T-helper 2 cell treated with Interferon-gamma antibody and Interleukin-4, amounts not matched to agents 5 μg/mL and 100 μg/mL, for 36 hours (primary cell): ENCODE measurements around the gene POU6F2.

Experiments used
- DNase-seq: peaks from one replicate; pipeline ENCODE4 v3.0.0; 2021; ENCODE audit warnings: low spot score
- H3K27ac Mint-ChIP-seq: one replicate; pipeline ENCODE4 v1.8.0; 2021; ENCODE audit warnings: mild to moderate bottlenecking, mixed read lengths
- H3K27me3 Mint-ChIP-seq: one replicate; pipeline ENCODE4 v1.8.0; 2021; ENCODE audit warnings: low read depth, mixed read lengths
- H3K36me3 Mint-ChIP-seq: one replicate; pipeline ENCODE4 v1.8.0; 2021; ENCODE audit warnings: low read depth, mixed read lengths
- H3K4me1 Mint-ChIP-seq: one replicate; pipeline ENCODE4 v1.8.0; 2021; ENCODE audit warnings: low read depth, mixed read lengths
- H3K4me3 Mint-ChIP-seq: one replicate; pipeline ENCODE4 v1.8.0; 2022; ENCODE audit warnings: mild to moderate bottlenecking, moderate library complexity, mixed read lengths
- H3K9me3 Mint-ChIP-seq: one replicate; pipeline ENCODE4 v1.8.0; 2021; ENCODE audit warnings: mixed read lengths

Gene POU6F2

DNA sequence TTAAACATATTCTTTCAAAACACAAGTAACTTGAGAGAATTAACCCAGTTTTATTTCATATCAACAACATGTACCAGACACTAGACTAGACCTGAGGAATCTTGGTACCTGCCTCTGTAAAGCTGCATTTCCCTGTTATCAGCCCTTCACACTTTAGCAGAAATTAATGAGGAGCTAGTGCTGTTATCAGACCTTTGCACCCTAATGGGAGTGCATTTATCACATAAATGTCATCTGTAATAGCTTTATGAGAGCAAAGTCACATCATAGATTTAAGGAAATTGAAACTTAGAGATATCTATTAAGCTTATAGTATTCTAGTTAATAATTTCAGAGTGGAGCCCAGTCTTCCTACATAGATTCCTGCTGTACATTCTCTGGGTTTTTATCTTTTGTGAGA is 318.1 kb downstream of the POU6F2 start:
- Mint-ChIP-seq H3K4me1 (no peaks in the 10 kb centered on the region), H3K9me3 (no peaks in the 10 kb centered on the region), H3K36me3 (no peaks in the 10 kb centered on the region), H3K4me3 (no peak overlapping the region), H3K27ac (no peak overlapping the region), H3K27me3 (no peaks in the 10 kb centered on the region)
- DNase-seq = no peak

- H3K27ac Mint-ChIP-seq = no peak overlapping the region
- H3K4me1 Mint-ChIP-seq = no peaks in the 10 kb centered on the region
- H3K36me3 Mint-ChIP-seq = no peaks in the 10 kb centered on the region
- no peak for DNase-seq
- H3K4me3 Mint-ChIP-seq = no peak overlapping the region
- no peaks in the 10 kb centered on the region for H3K27me3 Mint-ChIP-seq
- H3K9me3 Mint-ChIP-seq = no peaks in the 10 kb centered on the region
These were observed 322.0 kb downstream of the POU6F2 start for GRCh38 chr7:39299695-39300094.

- H3K4me3 Mint-ChIP-seq = no peak overlapping the region
- H3K27me3 Mint-ChIP-seq = no peaks in the 10 kb centered on the region
- no peaks in the 10 kb centered on the region for H3K9me3 Mint-ChIP-seq
- no peaks in the 10 kb centered on the region for H3K4me1 Mint-ChIP-seq
- no peak for DNase-seq
- no peaks in the 10 kb centered on the region for H3K36me3 Mint-ChIP-seq
- no peak overlapping the region for H3K27ac Mint-ChIP-seq
These were observed 322.6 kb downstream of the POU6F2 start for GRCh38 chr7:39300276-39300675.

GRCh38 chr7:39301543-39301942 is 323.8 kb downstream of the POU6F2 start:
- Mint-ChIP-seq H3K4me3 (no peak overlapping the region), H3K36me3 (no peaks in the 10 kb centered on the region), H3K9me3 (no peaks in the 10 kb centered on the region), H3K27me3 (no peaks in the 10 kb centered on the region), H3K4me1 (no peaks in the 10 kb centered on the region), H3K27ac (no peak overlapping the region)
- DNase-seq = no peak

- Mint-ChIP-seq H3K36me3 (no peaks in the 10 kb centered on the region), H3K9me3 (no peaks in the 10 kb centered on the region)
These were observed 326.5 kb downstream of the POU6F2 start for GRCh38 chr7:39304178-39304577.

DNA sequence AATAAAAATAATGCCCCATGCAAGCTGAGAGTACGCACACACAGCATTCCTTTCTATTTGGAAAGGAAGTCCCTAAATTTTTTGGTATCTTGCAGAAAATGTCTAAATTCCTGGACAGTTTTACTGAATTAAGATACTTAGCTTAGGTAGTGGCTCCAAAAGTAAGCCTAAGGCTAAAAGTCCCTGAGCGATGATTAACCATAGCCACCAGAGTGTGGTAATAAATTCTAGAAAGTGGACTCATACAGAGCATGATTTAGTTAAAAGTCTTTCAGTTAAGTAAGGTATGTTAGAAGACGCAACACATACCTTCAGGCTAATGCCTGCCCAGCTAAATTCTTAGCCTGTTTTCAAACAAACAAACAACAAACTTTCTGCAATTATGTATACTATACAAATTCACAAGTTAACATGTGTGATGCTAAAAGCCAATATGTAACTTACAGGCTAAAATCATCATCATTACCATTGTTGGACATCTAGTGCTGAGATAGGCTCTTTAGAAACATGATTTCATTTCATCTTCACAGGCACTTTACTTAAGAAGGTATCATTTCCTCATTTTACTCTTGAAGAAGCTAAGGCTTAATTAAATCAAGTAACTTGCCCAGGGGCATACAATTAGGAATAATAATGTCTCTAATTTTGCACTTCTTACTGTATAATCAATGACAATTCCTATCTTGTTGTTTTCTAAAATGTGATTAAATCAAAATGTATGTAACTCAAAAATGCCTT is 327.1 kb downstream of the POU6F2 start:
- Mint-ChIP-seq H3K36me3 (no peaks in the 10 kb centered on the region), H3K9me3 (no peaks in the 10 kb centered on the region), H3K4me3 (no peak overlapping the region), H3K27ac (no peak overlapping the region), H3K4me1 (no peaks in the 10 kb centered on the region), H3K27me3 (no peaks in the 10 kb centered on the region)
- DNase-seq = no peak

More at GRCh38 chr7:39304178-39304577, 326.5 kb downstream of the POU6F2 start:
- DNase-seq = no peak
- H3K27ac Mint-ChIP-seq = no peak overlapping the region
- no peaks in the 10 kb centered on the region for H3K4me1 Mint-ChIP-seq
- H3K4me3 Mint-ChIP-seq = no peak overlapping the region
- H3K27me3 Mint-ChIP-seq = no peaks in the 10 kb centered on the region

DNA sequence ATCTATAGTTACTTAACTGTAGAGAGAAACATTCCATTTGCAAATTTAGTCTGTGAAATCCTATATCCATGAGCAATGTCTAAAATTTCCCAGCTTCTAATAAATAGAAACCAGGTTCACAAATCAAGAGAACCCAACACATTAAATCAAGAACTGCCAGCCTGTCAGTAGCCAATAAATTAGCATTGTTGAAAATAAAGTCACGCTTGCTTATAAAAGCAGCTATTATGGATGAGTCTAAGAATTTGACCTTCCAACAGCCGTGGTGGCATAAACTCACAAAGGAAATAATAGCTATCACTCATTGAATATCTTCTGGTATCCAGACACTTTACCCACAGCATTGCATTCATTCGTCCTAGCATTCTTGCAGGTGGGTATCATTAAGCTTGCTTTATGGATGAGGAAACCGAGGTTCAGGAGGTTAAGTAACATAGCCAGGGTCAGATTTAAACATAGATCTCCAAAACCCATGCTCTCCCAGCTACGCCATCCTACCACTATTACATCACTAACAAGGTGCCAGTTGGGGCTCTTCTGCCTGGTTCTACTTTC is 328.4 kb downstream of the POU6F2 start:
- Mint-ChIP-seq H3K27ac (no peak overlapping the region), H3K4me1 (no peaks in the 10 kb centered on the region), H3K9me3 (no peaks in the 10 kb centered on the region), H3K27me3 (no peaks in the 10 kb centered on the region), H3K36me3 (no peaks in the 10 kb centered on the region), H3K4me3 (no peak overlapping the region)
- DNase-seq = no peak

DNA sequence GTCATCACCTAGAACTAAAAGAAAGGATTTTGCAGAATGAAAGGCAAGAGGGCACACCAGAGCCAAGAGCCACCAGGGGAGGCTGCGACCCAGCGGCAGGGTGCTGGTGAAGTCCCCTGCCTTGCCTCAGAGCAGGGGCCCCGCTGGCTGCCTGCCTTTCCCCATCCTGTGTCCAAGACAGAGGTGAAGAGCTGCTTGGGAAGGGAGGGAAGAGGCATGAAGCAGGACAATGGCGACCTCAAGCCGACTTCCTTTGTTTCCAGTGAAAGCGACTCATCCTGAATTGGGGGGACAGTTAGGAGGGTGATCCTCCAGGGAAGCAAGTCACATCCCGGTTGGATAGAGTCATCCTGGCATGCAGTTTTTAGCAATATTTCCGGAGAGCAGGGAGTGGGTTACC is 333.0 kb downstream of the POU6F2 start:
- Mint-ChIP-seq H3K36me3 (no peaks in the 10 kb centered on the region), H3K9me3 (no peaks in the 10 kb centered on the region), H3K27ac (no peak overlapping the region), H3K4me1 (no peaks in the 10 kb centered on the region), H3K27me3 (no peaks in the 10 kb centered on the region), H3K4me3 (no peak overlapping the region)
- DNase-seq = no peak

GRCh38 chr7:39312254-39312989 is 334.7 kb downstream of the POU6F2 start:
- Mint-ChIP-seq H3K27ac (no peak overlapping the region), H3K27me3 (no peaks in the 10 kb centered on the region), H3K4me1 (no peaks in the 10 kb centered on the region), H3K36me3 (no peaks in the 10 kb centered on the region), H3K9me3 (no peaks in the 10 kb centered on the region), H3K4me3 (no peak overlapping the region)
- no peak for DNase-seq

DNA sequence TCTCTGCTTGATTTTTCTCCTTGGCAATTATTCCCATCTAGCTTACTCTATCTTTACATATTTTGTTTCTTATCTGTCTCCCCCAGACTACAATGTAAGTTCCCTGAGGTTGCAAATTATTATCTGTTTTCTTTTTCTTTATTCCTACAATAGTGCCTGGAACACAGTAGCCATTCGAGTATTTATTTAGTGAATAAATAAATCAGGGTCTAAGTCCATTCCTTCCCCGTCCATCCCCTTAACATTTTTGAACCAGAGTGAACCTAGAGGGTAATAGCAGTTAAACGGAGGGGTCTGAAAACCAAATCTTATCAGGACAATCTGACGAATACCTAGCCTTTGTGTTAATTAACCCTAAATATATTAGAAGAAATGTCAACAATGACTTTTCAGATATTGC is 335.7 kb downstream of the POU6F2 start:
- H3K9me3 Mint-ChIP-seq = no peaks in the 10 kb centered on the region
- H3K4me3 Mint-ChIP-seq = no peak overlapping the region
- no peaks in the 10 kb centered on the region for H3K36me3 Mint-ChIP-seq
- DNase-seq = no peak
- H3K4me1 Mint-ChIP-seq = no peaks in the 10 kb centered on the region
- no peaks in the 10 kb centered on the region for H3K27me3 Mint-ChIP-seq
- H3K27ac Mint-ChIP-seq = no peak overlapping the region

DNA sequence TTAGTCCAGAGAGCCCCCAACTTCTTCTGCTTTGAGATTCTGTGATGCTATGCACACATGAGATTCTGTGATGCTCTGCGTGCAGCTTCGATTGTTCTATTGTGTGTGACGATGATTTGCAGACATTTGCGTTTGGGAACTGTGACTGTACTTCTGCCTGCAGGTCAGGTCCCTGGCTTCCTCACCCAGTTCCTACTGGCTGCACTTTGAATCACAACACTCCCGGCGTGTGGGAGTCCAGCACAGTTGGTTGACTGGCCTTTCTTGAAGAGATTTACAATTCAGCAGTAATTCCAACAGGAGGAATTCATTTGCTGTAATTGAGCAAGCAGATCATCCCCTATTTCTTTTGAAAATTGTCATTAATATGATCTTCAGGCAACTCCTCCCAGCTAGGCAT is 336.3 kb downstream of the POU6F2 start:
- Mint-ChIP-seq H3K9me3 (no peaks in the 10 kb centered on the region), H3K27me3 (no peaks in the 10 kb centered on the region), H3K4me1 (no peaks in the 10 kb centered on the region), H3K36me3 (no peaks in the 10 kb centered on the region), H3K27ac (no peak overlapping the region), H3K4me3 (no peak overlapping the region)
- DNase-seq = no peak

GRCh38 chr7:39317107-39317506 is 339.4 kb downstream of the POU6F2 start:
- no peaks in the 10 kb centered on the region for H3K4me1 Mint-ChIP-seq
- DNase-seq = no peak
- H3K27me3 Mint-ChIP-seq = no peaks in the 10 kb centered on the region
- H3K27ac Mint-ChIP-seq = no peak overlapping the region
- no peak overlapping the region for H3K4me3 Mint-ChIP-seq
- H3K36me3 Mint-ChIP-seq = no peaks in the 10 kb centered on the region
- no peaks in the 10 kb centered on the region for H3K9me3 Mint-ChIP-seq

- Mint-ChIP-seq H3K36me3 (no peaks in the 10 kb centered on the region), H3K9me3 (no peaks in the 10 kb centered on the region), H3K4me1 (no peaks in the 10 kb centered on the region), H3K27me3 (no peaks in the 10 kb centered on the region), H3K27ac (no peak overlapping the region), H3K4me3 (no peak overlapping the region)
- no peak for DNase-seq
These were observed 340.2 kb downstream of the POU6F2 start for GRCh38 chr7:39317896-39318295.

DNA sequence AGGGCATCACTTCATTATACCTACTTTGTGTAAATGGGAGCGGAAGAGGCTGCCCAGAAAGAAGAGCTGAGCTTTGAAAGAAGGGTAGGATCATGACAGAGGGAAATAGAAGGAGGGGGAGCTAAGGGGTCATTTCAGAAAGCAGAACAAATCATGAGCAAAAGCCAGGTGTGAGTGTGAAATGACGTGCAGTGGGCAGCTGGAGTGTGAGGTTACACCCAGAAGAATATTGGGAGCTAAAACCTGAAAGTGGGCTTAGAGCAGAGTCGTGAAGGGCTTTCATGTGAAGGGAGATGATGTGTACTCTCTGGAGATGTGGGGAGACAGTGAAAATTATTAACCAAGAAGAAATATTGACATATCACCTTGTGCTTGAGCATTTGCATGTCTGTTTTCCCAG is 343.5 kb downstream of the POU6F2 start:
- no peaks in the 10 kb centered on the region for H3K27me3 Mint-ChIP-seq

More for the DNA sequence above, 343.5 kb downstream of the POU6F2 start:
- no peak for DNase-seq
- Mint-ChIP-seq H3K9me3 (no peaks in the 10 kb centered on the region), H3K27ac (no peak overlapping the region), H3K4me3 (no peak overlapping the region), H3K4me1 (no peaks in the 10 kb centered on the region), H3K36me3 (no peaks in the 10 kb centered on the region)
